Measurements from ENCODE around the gene SLC8A2.
"Not testable (repeated sequence)": the region's sequence is repeated elsewhere in the genome, so short reads cannot be mapped to it uniquely, and the experiment has no call there.

DNA sequence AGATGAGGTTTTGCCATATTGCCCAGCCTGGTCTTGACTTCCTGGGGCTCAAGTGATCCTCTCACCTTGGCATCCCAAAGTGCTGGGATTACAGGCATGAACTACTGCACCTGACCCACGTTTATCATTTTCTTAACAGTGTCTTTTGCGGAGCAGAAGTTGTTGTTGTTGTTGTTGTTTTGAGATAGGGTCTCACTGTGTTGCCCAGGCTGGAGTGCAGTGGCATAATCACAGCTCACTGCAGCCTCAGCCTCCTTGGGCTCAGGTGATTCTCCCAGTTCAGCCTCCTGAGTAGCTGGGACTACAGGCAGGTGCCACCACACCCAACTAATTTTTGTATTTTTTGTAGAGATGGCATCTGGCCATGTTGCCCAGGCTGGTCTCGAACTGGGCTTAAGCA is 84.1 kb downstream of the SLC8A2 start:
- TF ChIP-seq, protein P1, sequence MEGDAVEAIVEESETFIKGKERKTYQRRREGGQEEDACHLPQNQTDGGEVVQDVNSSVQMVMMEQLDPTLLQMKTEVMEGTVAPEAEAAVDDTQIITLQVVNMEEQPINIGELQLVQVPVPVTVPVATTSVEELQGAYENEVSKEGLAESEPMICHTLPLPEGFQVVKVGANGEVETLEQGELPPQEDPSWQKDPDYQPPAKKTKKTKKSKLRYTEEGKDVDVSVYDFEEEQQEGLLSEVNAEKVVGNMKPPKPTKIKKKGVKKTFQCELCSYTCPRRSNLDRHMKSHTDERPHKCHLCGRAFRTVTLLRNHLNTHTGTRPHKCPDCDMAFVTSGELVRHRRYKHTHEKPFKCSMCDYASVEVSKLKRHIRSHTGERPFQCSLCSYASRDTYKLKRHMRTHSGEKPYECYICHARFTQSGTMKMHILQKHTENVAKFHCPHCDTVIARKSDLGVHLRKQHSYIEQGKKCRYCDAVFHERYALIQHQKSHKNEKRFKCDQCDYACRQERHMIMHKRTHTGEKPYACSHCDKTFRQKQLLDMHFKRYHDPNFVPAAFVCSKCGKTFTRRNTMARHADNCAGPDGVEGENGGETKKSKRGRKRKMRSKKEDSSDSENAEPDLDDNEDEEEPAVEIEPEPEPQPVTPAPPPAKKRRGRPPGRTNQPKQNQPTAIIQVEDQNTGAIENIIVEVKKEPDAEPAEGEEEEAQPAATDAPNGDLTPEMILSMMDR (optimal IDR thresholded peaks at IDR 0.05 in 1 of 3, IDR thresholded peaks at IDR 0.05 in 1 of 3, conservative IDR thresholded peaks at IDR 0.05 in 1 of 3; ENCODE audit: extremely low read depth in 1 of 3, insufficient read depth in 2 of 3, low read length in 3 of 3): not testable (repeated sequence)
- TF ChIP-seq EZH2 (IDR thresholded peaks at IDR 0.05; ENCODE audit: low read length): not testable (repeated sequence)
